ENCODE measurements around the gene WEE2. TPM values are rescaled to one million over a fixed set of nuclear protein-coding genes. Genes with fewer than 3 reads are reported as not detected.

WEE2 gene
- total and polyA plus RNA-seq, 11 donors, result 0.08 TPM; not detected in 10

DNA sequence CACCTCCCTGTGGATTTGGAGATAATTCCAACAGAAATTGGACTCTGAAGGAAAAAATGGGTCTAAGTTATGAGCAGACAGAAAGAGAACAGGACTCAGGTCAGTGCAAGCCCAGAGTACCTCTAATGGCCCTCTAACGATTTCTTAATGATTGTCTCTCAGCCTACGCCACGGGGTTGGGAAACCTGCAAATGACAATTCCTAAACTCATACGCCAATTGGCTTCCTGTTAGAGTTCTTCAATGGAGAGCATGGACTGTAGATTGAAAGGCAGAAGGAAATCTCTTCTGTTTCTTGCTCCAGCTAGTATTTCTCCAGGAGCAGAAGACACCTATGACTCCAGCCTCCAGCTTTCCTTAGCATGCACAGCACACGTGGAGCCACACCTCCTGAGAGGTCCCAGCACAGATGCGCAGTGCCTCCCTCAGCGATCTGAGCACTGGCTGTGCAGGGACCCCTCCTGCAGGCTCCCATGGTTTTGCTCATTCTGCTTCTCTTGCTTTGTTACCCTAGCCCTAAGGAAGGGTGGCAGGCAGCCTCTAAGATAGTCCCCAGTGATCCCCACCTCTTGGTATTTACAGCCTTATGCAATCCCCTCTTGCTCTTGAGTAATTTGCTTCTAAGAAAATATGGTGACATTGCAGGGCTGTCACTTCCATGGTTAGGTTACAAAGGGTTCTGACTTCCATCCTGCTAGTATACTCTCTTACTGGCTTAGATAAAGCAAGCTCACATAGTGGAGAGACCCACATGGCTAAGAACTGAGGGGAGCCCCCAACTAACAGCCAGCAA lies 36.3 kb upstream of the WEE2 start:
- DNase-seq, result no peak
- peaks cover 0 to 32% (median 8%) of the 10 kb centered on the region in 9 donors for H3K36me3 ChIP-seq
- H3K27ac ChIP-seq, result peak overlapping the region in 1 of 12 donors; percentile 1
- intact Hi-C loops (cut with DNase I), result no loop called here
- H3K9me3 ChIP-seq, result peaks cover 0 to 4% (median 0%) of the 10 kb centered on the region in 12 donors
- ATAC-seq, result no peak
- WGBS, 4 donors, result 87 to 96% (median 95%) methylated on average over 7 of the region's 7 CpGs
- no peak overlapping the region for H3K4me3 ChIP-seq
- TF ChIP-seq POLR2A (IDR thresholded peaks at IDR 0.05), result no peak
- TF ChIP-seq, protein P1, sequence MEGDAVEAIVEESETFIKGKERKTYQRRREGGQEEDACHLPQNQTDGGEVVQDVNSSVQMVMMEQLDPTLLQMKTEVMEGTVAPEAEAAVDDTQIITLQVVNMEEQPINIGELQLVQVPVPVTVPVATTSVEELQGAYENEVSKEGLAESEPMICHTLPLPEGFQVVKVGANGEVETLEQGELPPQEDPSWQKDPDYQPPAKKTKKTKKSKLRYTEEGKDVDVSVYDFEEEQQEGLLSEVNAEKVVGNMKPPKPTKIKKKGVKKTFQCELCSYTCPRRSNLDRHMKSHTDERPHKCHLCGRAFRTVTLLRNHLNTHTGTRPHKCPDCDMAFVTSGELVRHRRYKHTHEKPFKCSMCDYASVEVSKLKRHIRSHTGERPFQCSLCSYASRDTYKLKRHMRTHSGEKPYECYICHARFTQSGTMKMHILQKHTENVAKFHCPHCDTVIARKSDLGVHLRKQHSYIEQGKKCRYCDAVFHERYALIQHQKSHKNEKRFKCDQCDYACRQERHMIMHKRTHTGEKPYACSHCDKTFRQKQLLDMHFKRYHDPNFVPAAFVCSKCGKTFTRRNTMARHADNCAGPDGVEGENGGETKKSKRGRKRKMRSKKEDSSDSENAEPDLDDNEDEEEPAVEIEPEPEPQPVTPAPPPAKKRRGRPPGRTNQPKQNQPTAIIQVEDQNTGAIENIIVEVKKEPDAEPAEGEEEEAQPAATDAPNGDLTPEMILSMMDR (IDR thresholded peaks at IDR 0.05), result no peak
- H3K27me3 ChIP-seq, result no peaks in the 10 kb centered on the region
- H3K4me1 ChIP-seq, result peaks cover 0 to 45% (median 6%) of the 10 kb centered on the region in 12 donors

DNA sequence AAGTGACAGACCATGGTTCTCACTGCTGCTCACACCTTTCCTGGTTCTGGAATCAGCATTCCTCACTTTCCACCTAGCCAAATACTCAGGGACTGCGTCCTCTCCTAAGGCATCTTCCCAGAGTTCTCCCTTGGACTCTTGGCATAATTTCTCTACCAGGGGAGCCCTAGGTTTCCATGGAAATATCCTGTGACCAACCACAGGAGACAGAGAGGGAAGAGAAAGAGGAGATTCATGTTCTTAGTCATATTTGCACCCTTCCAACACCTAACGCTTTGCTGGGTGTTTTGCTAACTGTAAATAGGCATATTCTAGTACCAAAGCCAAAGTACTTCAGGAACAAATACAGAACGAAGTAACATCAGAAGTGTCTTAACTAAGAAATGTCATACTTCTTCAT lies 34.8 kb upstream of the WEE2 start:
- no peaks in the 10 kb centered on the region for H3K27me3 ChIP-seq
- peaks cover 0 to 45% (median 6%) of the 10 kb centered on the region in 12 donors for H3K4me1 ChIP-seq
- DNase-seq, result no peak
- 91 to 97% (median 93%) methylated on average over 3 of the region's 3 CpGs for WGBS, 4 donors
- intact Hi-C loops (cut with DNase I), result no loop called here
- no peak for TF ChIP-seq POLR2A (IDR thresholded peaks at IDR 0.05)
- ATAC-seq, result no peak
- H3K9me3 ChIP-seq, result peaks cover 0 to 4% (median 0%) of the 10 kb centered on the region in 12 donors
- H3K36me3 ChIP-seq, result peaks cover 0 to 41% (median 11%) of the 10 kb centered on the region in 9 donors
- peak overlapping the region in 10 of 12 donors; percentile 58 to 82 (median 75) for H3K27ac ChIP-seq
- no peak overlapping the region for H3K4me3 ChIP-seq

DNA sequence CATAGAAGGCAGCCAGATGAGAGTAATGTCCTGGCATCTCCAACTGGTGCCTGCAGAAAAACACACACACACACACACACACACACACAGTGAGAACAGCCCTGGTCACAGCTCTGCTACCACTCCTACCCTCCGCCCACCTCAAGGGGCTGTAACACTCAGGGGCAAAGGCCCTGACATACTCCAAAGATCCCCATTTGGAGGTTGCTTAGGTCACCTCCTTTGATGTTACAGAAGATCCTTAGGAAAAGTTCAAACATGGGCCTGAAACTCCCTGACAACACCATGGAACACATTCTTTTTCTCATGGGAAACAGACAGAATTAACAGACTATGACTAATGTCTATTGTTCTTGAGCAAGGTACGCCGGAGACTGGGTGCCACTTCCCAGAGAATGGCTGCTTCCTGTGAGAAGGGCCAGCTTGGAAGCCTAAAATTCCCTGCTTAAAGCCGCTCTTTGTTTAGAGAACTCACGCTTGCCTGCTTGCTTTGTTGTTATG lies 33.9 kb upstream of the WEE2 start:
- peak overlapping the region in 1 of 12 donors; percentile 2 for H3K4me3 ChIP-seq
- intact Hi-C loops (cut with DNase I), result no loop called here
- no peak for TF ChIP-seq POLR2A (IDR thresholded peaks at IDR 0.05)
- TF ChIP-seq, protein P1 (IDR thresholded peaks at IDR 0.05), result no peak
- H3K36me3 ChIP-seq, result peaks cover 0 to 42% (median 11%) of the 10 kb centered on the region in 9 donors
- no peaks in the 10 kb centered on the region for H3K27me3 ChIP-seq
- ATAC-seq (peak; percentile 67 to 91 (median 78)), DNase-seq (peak in 3 of 5 donors; percentile 38 to 54 (median 45))
- peak overlapping the region; percentile 13 to 82 (median 72) for H3K27ac ChIP-seq
- H3K9me3 ChIP-seq, result peaks cover 0 to 4% (median 0%) of the 10 kb centered on the region in 12 donors
- 61 to 80% (median 73%) methylated on average over 5 of the region's 5 CpGs for WGBS, 4 donors
- H3K4me1 ChIP-seq, result peaks cover 0 to 45% (median 6%) of the 10 kb centered on the region in 12 donors

DNA sequence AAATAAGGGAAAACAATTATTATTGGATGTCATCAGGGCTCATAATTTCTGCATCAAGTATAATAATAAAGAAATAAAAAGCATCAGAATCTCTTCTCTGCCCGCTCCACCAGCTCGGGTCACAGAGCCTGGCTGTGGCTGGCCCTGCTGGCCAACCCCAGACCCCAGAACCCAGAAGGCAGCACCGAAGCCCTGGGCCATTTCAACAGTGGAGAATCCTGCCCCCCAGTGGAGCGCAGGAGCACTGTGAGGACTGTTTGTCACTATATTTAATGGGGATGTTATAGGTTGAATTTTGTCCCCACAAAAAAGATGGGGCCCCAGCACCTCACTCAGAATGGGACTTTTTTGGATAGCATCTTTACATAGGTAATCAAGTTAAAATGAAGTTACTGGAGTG lies 33.5 kb upstream of the WEE2 start:
- peaks cover 0 to 42% (median 11%) of the 10 kb centered on the region in 9 donors for H3K36me3 ChIP-seq
- 66 to 70% (median 68%) methylated on average over 4 of the region's 4 CpGs for WGBS, 4 donors
- ATAC-seq (peak in 3 of 4 donors; percentile 31 to 38 (median 33)), DNase-seq (no peak)
- peaks cover 0 to 4% (median 0%) of the 10 kb centered on the region in 12 donors for H3K9me3 ChIP-seq
- intact Hi-C loops (cut with DNase I), result no loop called here
- H3K4me1 ChIP-seq, result peaks cover 0 to 45% (median 6%) of the 10 kb centered on the region in 12 donors
- peak overlapping the region; percentile 33 to 82 (median 70) for H3K27ac ChIP-seq
- no peaks in the 10 kb centered on the region for H3K27me3 ChIP-seq
- H3K4me3 ChIP-seq, result peak overlapping the region in 1 of 12 donors; percentile 2
- no peak for TF ChIP-seq POLR2A (IDR thresholded peaks at IDR 0.05)
- TF ChIP-seq, protein P1 (IDR thresholded peaks at IDR 0.05), result peak in 10 of 12 donors; percentile 17 to 53 (median 36)

Data from heart left ventricle (tissue), 16 donors.